Upper lobe of right lung (tissue), 1 donor: ENCODE data around the gene ACSF2. TPM values are rescaled to one million over a fixed set of nuclear protein-coding genes. Genes with fewer than 3 reads are reported as not detected.
"Not testable (repeated sequence)": the region's sequence is repeated elsewhere in the genome, so short reads cannot be mapped to it uniquely, and the experiment has no call there.

ENCODE experiments used
- ATAC-seq: fragments of 200-7000 bp; cut with Tn5 transposase; one replicate; pipeline ENCODE4 v1.9.1; 2020; ENCODE audit warnings: mild to moderate bottlenecking, moderate library complexity
- DNase-seq: peaks from one replicate; pipeline ENCODE4 v3.0.0-alpha.2; 2020
- H3K27ac ChIP-seq: fragments of 200-600 bp; one replicate; pipeline ENCODE4 v1.8.0; 2022
- H3K27me3 ChIP-seq: fragments of 200-600 bp; one replicate; pipeline ENCODE4 v1.8.0; 2022; ENCODE audit warnings: mild to moderate bottlenecking
- H3K36me3 ChIP-seq: fragments of 200-600 bp; one replicate; pipeline ENCODE4 v1.8.0; 2022
- H3K4me1 ChIP-seq: fragments of 200-600 bp; one replicate; pipeline ENCODE4 v1.8.0; 2022
- H3K4me3 ChIP-seq: fragments of 200-600 bp; one replicate; pipeline ENCODE4 v1.8.0; 2022; ENCODE audit warnings: mild to moderate bottlenecking
- H3K9me3 ChIP-seq: fragments of 200-600 bp; one replicate; pipeline ENCODE4 v1.8.0; 2022
- intact Hi-C: fragments of 100-400 bp; cut with DNase I; formaldehyde crosslinking; loops from one replicate; pipeline ENCODE4 v1.11.0; 2022
- total RNA-seq: library from RNA; stranded (reverse); fragmentation: NEBNext Ultra II Directional; extraction: Animal tissue kit (Norgen Biotek cat#: 25700); gene quantifications from one replicate; pipeline ENCODE4 v1.2.1, GENCODE V29; 2021
- TF ChIP-seq, protein P1 (sequence below): fragments of 200-600 bp; IDR thresholded peaks from one replicate; pipeline ENCODE4 v1.8.0; 2022; ENCODE audit warnings: antibody characterized with exemption
- donor health status: DM: no; HTN: yes; CAD: no; lungs with severe emphysema.

Gene ACSF2
- total RNA-seq, 1 donor from 2014 or later: 73.9 TPM

DNA sequence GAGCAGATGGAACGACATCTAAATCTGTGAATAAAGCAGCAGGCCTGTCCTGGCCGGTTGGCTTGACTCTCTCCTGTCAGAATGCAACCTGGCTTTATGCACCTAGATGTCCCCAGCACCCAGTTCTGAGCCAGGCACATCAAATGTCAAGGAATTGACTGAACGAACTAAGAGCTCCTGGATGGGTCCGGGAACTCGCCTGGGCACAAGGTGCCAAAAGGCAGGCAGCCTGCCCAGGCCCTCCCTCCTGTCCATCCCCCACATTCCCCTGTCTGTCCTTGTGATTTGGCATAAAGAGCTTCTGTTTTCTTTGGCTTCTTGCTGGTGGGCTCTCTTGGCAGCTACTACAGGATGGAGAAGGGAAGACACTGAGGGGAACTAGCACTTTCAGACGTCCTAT is 48.5 kb downstream of the ACSF2 start:
- H3K9me3 ChIP-seq: no peaks in the 10 kb centered on the region
- H3K4me1 ChIP-seq: peaks cover 7% of the 10 kb centered on the region
- no peak for ATAC-seq
- no peak overlapping the region for H3K4me3 ChIP-seq
- TF ChIP-seq, protein P1, sequence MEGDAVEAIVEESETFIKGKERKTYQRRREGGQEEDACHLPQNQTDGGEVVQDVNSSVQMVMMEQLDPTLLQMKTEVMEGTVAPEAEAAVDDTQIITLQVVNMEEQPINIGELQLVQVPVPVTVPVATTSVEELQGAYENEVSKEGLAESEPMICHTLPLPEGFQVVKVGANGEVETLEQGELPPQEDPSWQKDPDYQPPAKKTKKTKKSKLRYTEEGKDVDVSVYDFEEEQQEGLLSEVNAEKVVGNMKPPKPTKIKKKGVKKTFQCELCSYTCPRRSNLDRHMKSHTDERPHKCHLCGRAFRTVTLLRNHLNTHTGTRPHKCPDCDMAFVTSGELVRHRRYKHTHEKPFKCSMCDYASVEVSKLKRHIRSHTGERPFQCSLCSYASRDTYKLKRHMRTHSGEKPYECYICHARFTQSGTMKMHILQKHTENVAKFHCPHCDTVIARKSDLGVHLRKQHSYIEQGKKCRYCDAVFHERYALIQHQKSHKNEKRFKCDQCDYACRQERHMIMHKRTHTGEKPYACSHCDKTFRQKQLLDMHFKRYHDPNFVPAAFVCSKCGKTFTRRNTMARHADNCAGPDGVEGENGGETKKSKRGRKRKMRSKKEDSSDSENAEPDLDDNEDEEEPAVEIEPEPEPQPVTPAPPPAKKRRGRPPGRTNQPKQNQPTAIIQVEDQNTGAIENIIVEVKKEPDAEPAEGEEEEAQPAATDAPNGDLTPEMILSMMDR: no peak
- intact Hi-C loops: no loop called here
- no peaks in the 10 kb centered on the region for H3K27me3 ChIP-seq
- DNase-seq: no peak
- no peak overlapping the region for H3K27ac ChIP-seq
- H3K36me3 ChIP-seq: peaks cover 5% of the 10 kb centered on the region

DNA sequence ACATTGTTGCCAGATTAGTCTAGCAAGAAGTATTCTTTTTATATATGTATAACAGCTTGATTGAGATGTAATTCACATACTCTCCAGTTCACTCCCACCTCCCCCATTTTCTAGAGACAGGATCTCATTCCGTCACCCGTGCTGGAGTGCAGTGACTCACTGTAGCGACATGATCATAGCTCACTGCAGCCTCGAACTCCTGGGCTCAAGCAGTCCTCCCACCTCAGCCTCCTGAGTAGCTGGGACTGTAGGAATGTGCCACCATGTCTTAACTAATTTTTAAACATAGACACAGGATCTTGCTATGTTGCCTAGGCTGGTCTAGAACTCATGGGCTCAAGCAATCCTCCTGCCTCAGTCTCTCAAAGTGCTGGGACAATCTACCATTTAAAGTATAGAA is 49.3 kb downstream of the ACSF2 start:
- DNase-seq: no peak
- no peaks in the 10 kb centered on the region for H3K9me3 ChIP-seq
- H3K27me3 ChIP-seq: no peaks in the 10 kb centered on the region
- intact Hi-C loops: no loop called here
- TF ChIP-seq, protein P1: no peak
- H3K36me3 ChIP-seq: peaks cover 5% of the 10 kb centered on the region
- ATAC-seq: no peak
- no peak overlapping the region for H3K27ac ChIP-seq
- no peak overlapping the region for H3K4me3 ChIP-seq
- peaks cover 14% of the 10 kb centered on the region for H3K4me1 ChIP-seq

DNA sequence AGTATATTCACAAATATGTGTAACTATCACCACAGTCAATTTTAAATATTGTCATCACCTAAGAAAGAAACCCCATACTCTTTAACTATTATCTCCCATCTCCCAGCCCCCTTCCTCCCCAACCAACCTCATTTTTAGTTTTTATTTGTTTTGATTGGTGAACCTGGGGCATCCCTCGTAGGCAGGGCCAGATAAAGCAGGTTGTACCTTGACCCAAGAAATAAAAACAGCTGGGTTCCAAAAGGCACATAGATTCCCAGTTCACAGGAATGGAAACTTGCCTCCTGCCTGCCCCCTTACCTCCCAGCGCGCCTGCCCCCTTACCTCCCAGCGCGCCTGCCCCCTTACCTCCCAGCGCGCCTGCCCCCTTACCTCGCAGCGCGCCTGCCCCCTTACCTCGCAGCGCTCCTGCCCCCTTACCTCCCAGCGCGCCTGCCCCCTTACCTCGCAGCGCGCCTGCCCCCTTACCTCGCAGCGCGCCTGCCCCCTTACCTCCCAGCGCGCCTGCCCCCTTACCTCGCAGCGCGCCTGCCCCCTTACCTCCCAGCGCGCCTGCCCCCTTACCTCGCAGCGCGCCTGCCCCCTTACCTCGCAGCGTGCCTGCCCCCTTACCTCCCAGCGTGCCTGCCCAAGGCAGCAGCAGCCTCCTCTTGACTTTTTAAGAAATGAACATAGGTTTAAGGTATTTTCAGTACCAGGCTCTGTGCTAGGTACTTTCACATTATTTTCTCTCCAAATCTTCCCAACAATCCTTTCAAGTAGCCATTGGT is 49.9 kb downstream of the ACSF2 start:
- intact Hi-C loops, H3K9me3 ChIP-seq, H3K27me3 ChIP-seq, H3K4me3 ChIP-seq, H3K27ac ChIP-seq, ATAC-seq, DNase-seq, H3K36me3 ChIP-seq: not testable (repeated sequence)
- H3K4me1 ChIP-seq: peaks cover 14% of the 10 kb centered on the region

DNA sequence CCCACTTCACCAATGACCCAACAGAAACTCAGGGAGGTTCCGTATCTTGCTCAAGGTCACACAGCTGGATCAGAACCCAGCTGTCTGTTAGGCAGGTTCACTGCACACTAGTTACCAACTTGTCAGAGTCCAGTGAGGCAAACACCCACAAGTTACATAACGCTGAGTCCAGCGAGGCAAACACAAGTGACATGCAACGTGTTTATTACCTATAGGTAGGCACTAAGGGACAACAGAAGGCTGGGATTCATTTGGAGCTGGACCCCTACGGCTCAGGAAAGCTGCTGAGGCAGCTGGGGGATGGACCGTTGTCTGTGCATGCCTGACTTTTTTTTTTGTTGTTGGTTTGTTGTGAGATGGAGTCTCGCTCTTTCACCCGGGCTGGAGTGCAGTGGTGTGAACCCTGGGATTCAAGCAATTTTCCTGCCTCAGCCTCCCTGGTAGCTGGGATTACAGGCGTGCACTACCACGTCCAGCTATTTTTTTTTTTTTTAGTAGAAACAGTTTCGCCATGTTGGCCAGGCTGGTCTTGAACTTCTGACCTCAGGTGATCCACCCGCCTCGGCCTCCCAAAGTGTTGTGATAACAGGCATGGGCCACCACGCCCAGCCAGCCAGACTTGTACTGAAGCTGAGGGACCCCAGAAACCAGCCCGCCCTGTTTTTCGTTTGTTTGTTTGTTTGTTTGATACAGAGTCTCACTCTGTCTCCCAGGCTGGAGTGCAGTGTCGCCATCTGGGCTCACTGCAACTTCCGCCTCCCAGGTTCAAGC is 50.7 kb downstream of the ACSF2 start:
- Histone ChIP-seq H3K9me3 (no peaks in the 10 kb centered on the region), H3K36me3 (peaks cover 3% of the 10 kb centered on the region), H3K27me3 (no peaks in the 10 kb centered on the region), H3K4me3 (no peak overlapping the region), H3K27ac (no peak overlapping the region), H3K4me1 (peaks cover 14% of the 10 kb centered on the region)
- TF ChIP-seq, protein P1: no peak
- intact Hi-C loops: no loop called here
- DNase-seq: no peak
- ATAC-seq: no peak

DNA sequence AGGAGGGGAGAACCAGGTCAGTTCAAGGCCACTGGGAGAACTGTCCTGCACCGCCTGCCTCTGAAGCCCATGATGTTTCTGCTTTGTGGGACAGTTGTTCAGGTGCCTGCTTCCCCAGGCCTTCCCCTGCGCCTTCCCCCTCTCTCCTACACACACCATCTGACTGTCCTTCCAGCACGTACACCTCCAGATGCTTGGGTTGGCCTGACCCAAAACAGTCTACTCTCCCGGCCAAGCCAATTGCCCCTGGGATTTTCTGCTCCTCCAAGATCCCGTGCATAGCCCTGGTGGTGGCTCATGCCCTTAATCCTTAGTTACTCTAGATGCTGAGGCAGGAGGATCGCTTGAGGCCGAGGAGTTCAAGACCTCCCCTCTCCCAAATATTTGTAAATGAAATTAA is 52.0 kb downstream of the ACSF2 start:
- intact Hi-C loops: no loop called here
- ATAC-seq: no peak

More for the DNA sequence above, 52.0 kb downstream of the ACSF2 start:
- Histone ChIP-seq H3K4me3 (peak overlapping the region; percentile 89), H3K4me1 (peaks cover 14% of the 10 kb centered on the region), H3K9me3 (no peaks in the 10 kb centered on the region), H3K27ac (peak overlapping the region; percentile 73), H3K36me3 (peaks cover 9% of the 10 kb centered on the region), H3K27me3 (no peaks in the 10 kb centered on the region)
- no peak for DNase-seq
- TF ChIP-seq, protein P1: no peak
